ENCODE data around the gene IRF1.

The IRF1 gene

GRCh38 chr5:132454361-132454760, 36.2 kb downstream of the IRF1 start:
- TF ChIP-seq CTCF (conservative IDR thresholded peaks at IDR 0.05; ENCODE audit: low read depth, low read length): no peak
- DNase-seq (ENCODE audit: low read depth): no peak
- no peak overlapping the region for H3K4me3 ChIP-seq (ENCODE audit: low read length)

GRCh38 chr5:132451387-132451786, 39.2 kb downstream of the IRF1 start:
- no peak for DNase-seq (ENCODE audit: low read depth)
- TF ChIP-seq CTCF (conservative IDR thresholded peaks at IDR 0.05; ENCODE audit: low read depth, low read length): no peak
- no peak overlapping the region for H3K4me3 ChIP-seq (ENCODE audit: low read length)

- DNase-seq (ENCODE audit: low read depth): no peak
- TF ChIP-seq CTCF (conservative IDR thresholded peaks at IDR 0.05; ENCODE audit: low read depth, low read length): no peak
- H3K4me3 ChIP-seq (ENCODE audit: low read length): no peak overlapping the region
Measured at GRCh38 chr5:132449060-132449459, 41.5 kb downstream of the IRF1 start.

- H3K4me3 ChIP-seq (ENCODE audit: low read length): no peak overlapping the region
- no peak for TF ChIP-seq CTCF (conservative IDR thresholded peaks at IDR 0.05; ENCODE audit: low read depth, low read length)
Measured at GRCh38 chr5:132447196-132447595, 43.4 kb downstream of the IRF1 start.

GRCh38 chr5:132446621-132447020, 44.0 kb downstream of the IRF1 start:
- DNase-seq (ENCODE audit: low read depth): no peak
- no peak overlapping the region for H3K4me3 ChIP-seq (ENCODE audit: low read length)
- no peak for TF ChIP-seq CTCF (conservative IDR thresholded peaks at IDR 0.05; ENCODE audit: low read depth, low read length)

More at GRCh38 chr5:132447196-132447595, 43.4 kb downstream of the IRF1 start:
- no peak for DNase-seq (ENCODE audit: low read depth)

GRCh38 chr5:132445930-132446329, 44.6 kb downstream of the IRF1 start:
- H3K4me3 ChIP-seq (ENCODE audit: low read length): no peak overlapping the region
- DNase-seq (ENCODE audit: low read depth): no peak
- TF ChIP-seq CTCF (conservative IDR thresholded peaks at IDR 0.05; ENCODE audit: low read depth, low read length): no peak

GRCh38 chr5:132445640-132445923, 45.0 kb downstream of the IRF1 start:
- TF ChIP-seq CTCF (conservative IDR thresholded peaks at IDR 0.05; ENCODE audit: low read depth, low read length): no peak
- DNase-seq (ENCODE audit: low read depth): no peak
- no peak overlapping the region for H3K4me3 ChIP-seq (ENCODE audit: low read length)

All from retinal pigment epithelial cell (primary cell).